ENCODE results near the gene KIF25. TPM values are rescaled to one million over a fixed set of nuclear protein-coding genes. Genes with fewer than 3 reads are reported as not detected.

Gene KIF25
- total and polyA plus RNA-seq, 4 donors = 0.05 TPM; not detected in 3

- TF ChIP-seq YY1 (IDR thresholded peaks at IDR 0.05) (no peak), MAX (IDR thresholded peaks at IDR 0.05) (no peak), ZBTB33 (IDR thresholded peaks at IDR 0.05) (no peak), FOXA1 (IDR thresholded peaks at IDR 0.05) (no peak), RXRA (IDR thresholded peaks at IDR 0.05) (no peak), EGR1 (IDR thresholded peaks at IDR 0.05; ENCODE audit: low read depth in 2 of 2) (no peak), REST (IDR thresholded peaks at IDR 0.05) (no peak), CTCF (IDR thresholded peaks at IDR 0.05; ENCODE audit: low read depth, low read length, missing input control) (no peak), FOXA2 (IDR thresholded peaks at IDR 0.05) (no peak), ATF3 (IDR thresholded peaks at IDR 0.05) (no peak), HNF4G (IDR thresholded peaks at IDR 0.05) (no peak)
- Histone ChIP-seq H3K27me3 (ENCODE audit: control insufficient read depth in 4 of 4, insufficient read depth in 4 of 4, low read length in 3 of 4) (no peaks in the 10 kb centered on the region), H3K9me3 (ENCODE audit: control insufficient read depth in 4 of 4, low read length in 3 of 4) (peaks cover 2 to 16% (median 7%) of the 10 kb centered on the region in 4 donors), H3K4me3 (ENCODE audit: low read depth in 1 of 3, low read length in 3 of 3) (no peak overlapping the region), H3K9ac (ENCODE audit: low read depth in 1 of 2, low read length in 2 of 2) (no peak overlapping the region), H3K36me3 (ENCODE audit: control insufficient read depth in 4 of 4, insufficient read depth in 3 of 4, low read depth in 1 of 4, low read length in 3 of 4) (no peaks in the 10 kb centered on the region), H3K27ac (ENCODE audit: low read depth in 1 of 2, low read length in 2 of 2) (no peak overlapping the region), H3K4me1 (ENCODE audit: control insufficient read depth in 4 of 4, insufficient read depth in 4 of 4, low read length in 3 of 4) (peaks cover 0 to 11% (median 0%) of the 10 kb centered on the region in 4 donors)
- DNase-seq (ENCODE audit: low spot score) = no peak
- 83% methylated on average over 1 of the region's 1 CpG for WGBS
These were observed 13.8 kb downstream of the KIF25 start for GRCh38 chr6:168011291-168011690.

GRCh38 chr6:168012431-168013249, 15.2 kb downstream of the KIF25 start:
- no peak for TF ChIP-seq REST (IDR thresholded peaks at IDR 0.05)
- no peak for TF ChIP-seq RXRA (IDR thresholded peaks at IDR 0.05)
- no peak for TF ChIP-seq FOXA2 (IDR thresholded peaks at IDR 0.05)
- TF ChIP-seq SP1 (IDR thresholded peaks at IDR 0.05) = no peak
- no peak for TF ChIP-seq HNF4G (IDR thresholded peaks at IDR 0.05)
- no peak for TF ChIP-seq FOXA1 (IDR thresholded peaks at IDR 0.05)
- TF ChIP-seq YY1 (IDR thresholded peaks at IDR 0.05) = no peak
- no peak for TF ChIP-seq EGR1 (IDR thresholded peaks at IDR 0.05; ENCODE audit: low read depth in 2 of 2)
- TF ChIP-seq RAD21 (IDR thresholded peaks at IDR 0.05) = no peak
- no peak for TF ChIP-seq ATF3 (IDR thresholded peaks at IDR 0.05)
- Histone ChIP-seq H3K36me3 (ENCODE audit: control insufficient read depth in 4 of 4, insufficient read depth in 3 of 4, low read depth in 1 of 4, low read length in 3 of 4) (no peaks in the 10 kb centered on the region), H3K27me3 (ENCODE audit: control insufficient read depth in 4 of 4, insufficient read depth in 4 of 4, low read length in 3 of 4) (no peaks in the 10 kb centered on the region), H3K9ac (ENCODE audit: low read depth in 1 of 2, low read length in 2 of 2) (no peak overlapping the region), H3K27ac (ENCODE audit: low read depth in 1 of 2, low read length in 2 of 2) (no peak overlapping the region), H3K9me3 (ENCODE audit: control insufficient read depth in 4 of 4, low read length in 3 of 4) (peaks cover 2 to 16% (median 7%) of the 10 kb centered on the region in 4 donors), H3K4me1 (ENCODE audit: control insufficient read depth in 4 of 4, insufficient read depth in 4 of 4, low read length in 3 of 4) (peaks cover under 1 to 11% (median 4%) of the 10 kb centered on the region in 4 donors), H3K4me3 (ENCODE audit: low read depth in 1 of 3, low read length in 3 of 3) (peak overlapping the region in 1 of 3 donors; percentile 39)
- DNase-seq (ENCODE audit: low spot score) = peak; percentile 19
- WGBS = 95% methylated on average over 13 of the region's 13 CpGs
